ENCODE results near the gene ACTA2. TPM values are rescaled to one million over a fixed set of nuclear protein-coding genes. Genes with fewer than 3 reads are reported as not detected.
A peak's percentile ranks its signal among the peaks of the same experiment; 100 is the strongest.

The ACTA2 gene
- polyA plus RNA-seq, 1 of the 3 experiments (the other 2 are of a cell fraction) = 130 TPM

GRCh38 chr10:88934900-88935672 lies 17.5 kb downstream of the ACTA2 start:
- H3K27ac ChIP-seq (ENCODE audit: low read depth in 2 of 2, low read length in 1 of 2) = peak overlapping the region; percentile 16 to 22; a peak in 2 of 4 replicates
- TF ChIP-seq SMC3 (IDR thresholded peaks at IDR 0.05; ENCODE audit: low read depth, low read length) (peak; percentile 91), FOXM1 (IDR thresholded peaks at IDR 0.05; ENCODE audit: low read depth) (no peak), SIN3A (IDR thresholded peaks at IDR 0.05; ENCODE audit: borderline replicate concordance, low read depth, low read length) (no peak), MAX (IDR thresholded peaks at IDR 0.05; ENCODE audit: low read depth) (peak; percentile 65; the same call in 1 of the 2 replicates), NRF1 (IDR thresholded peaks at IDR 0.05; ENCODE audit: low read depth, low read length) (0 out of 2 replicates have a peak, but pooled peaks have one; percentile 13), NFIC (IDR thresholded peaks at IDR 0.05; ENCODE audit: borderline replicate concordance) (no peak), CTCF (IDR thresholded peaks at IDR 0.05) (peak; percentile 89), FOSL2 (IDR thresholded peaks at IDR 0.05; ENCODE audit: borderline replicate concordance, low read depth) (no peak), TCF12 (IDR thresholded peaks at IDR 0.05) (peak; percentile 14; the same call in 1 of the 2 replicates), RCOR1 (IDR thresholded peaks at IDR 0.05; ENCODE audit: low read length) (peak; percentile 20; the same call in 1 of the 2 replicates), RAD21 (IDR thresholded peaks at IDR 0.05; ENCODE audit: low read length) (peak; percentile 93), FOXJ3 (CRISPR knock-in tag; IDR thresholded peaks at IDR 0.05) (no peak)
- no peaks in the 10 kb centered on the region; the same call in 1 of the 2 replicates for H4K20me1 ChIP-seq (ENCODE audit: insufficient read depth)
- POLR2A ChIA-PET = no interaction called here
- CTCF ChIA-PET = interaction anchor here (0.5 to 11.1 kb wide), 63 partner anchors 11 to 590 kb away, joined by 3 to 425 read pairs (median 4); partner anchors contain the start of genes ANKRD22, CH25H, FAS and STAMBPL1
- 36% methylated on average over 17 of the region's 17 CpGs for WGBS (ENCODE audit: low lambda C conversion rate)
- H3F3A ChIP-seq (replicated peaks; ENCODE audit: insufficient read depth) = peaks cover 5% of the 10 kb centered on the region
- peaks cover 7 to 11% of the 10 kb centered on the region in 2 experiments; a peak in 2 of 4 replicates for H3K4me1 ChIP-seq (ENCODE audit: control insufficient read depth in 1 of 2, insufficient read depth in 2 of 2, low read depth in 1 of 2, low read length in 1 of 2)
- peaks cover 26 to 49% of the 10 kb centered on the region in 2 experiments for H3K36me3 ChIP-seq (replicated peaks in 1 of 2; ENCODE audit: control insufficient read depth in 1 of 2, insufficient read depth in 2 of 2, low read length in 1 of 2)
- no peaks in the 10 kb centered on the region for H3K9me3 ChIP-seq
- peak overlapping the region in 1 of 2 experiments; percentile 4; a peak in 1 of 4 replicates for H3K4me3 ChIP-seq (ENCODE audit: low read depth in 2 of 2, low read length in 1 of 2)
- H3K9me2 ChIP-seq = no peaks in the 10 kb centered on the region
- H3K4me2 ChIP-seq = no peak overlapping the region
- H3K27me3 ChIP-seq (ENCODE audit: insufficient read depth) = no peaks in the 10 kb centered on the region
- H3K79me2 ChIP-seq (ENCODE audit: insufficient read depth) = no peaks in the 10 kb centered on the region
- no peak overlapping the region for H3K9ac ChIP-seq
- DNase-seq = peak; percentile 42
- H2AFZ ChIP-seq (ENCODE audit: low read depth) = no peak overlapping the region

GRCh38 chr10:88933564-88933963 lies 19.0 kb downstream of the ACTA2 start:
- Histone ChIP-seq H2AFZ (ENCODE audit: low read depth) (no peak overlapping the region), H3K4me1 (ENCODE audit: control insufficient read depth in 1 of 2, insufficient read depth in 2 of 2, low read depth in 1 of 2, low read length in 1 of 2) (peaks cover 7 to 11% of the 10 kb centered on the region in 2 experiments; a peak in 3 of 4 replicates), H3K9me3 (no peaks in the 10 kb centered on the region), H3K4me2 (no peak overlapping the region), H4K20me1 (ENCODE audit: insufficient read depth) (no peaks in the 10 kb centered on the region; the same call in 1 of the 2 replicates), H3K4me3 (ENCODE audit: low read depth in 2 of 2, low read length in 1 of 2) (no peak overlapping the region), H3K27me3 (ENCODE audit: insufficient read depth) (no peaks in the 10 kb centered on the region), H3K36me3 (replicated peaks in 1 of 2; ENCODE audit: control insufficient read depth in 1 of 2, insufficient read depth in 2 of 2, low read length in 1 of 2) (peaks cover 26 to 36% of the 10 kb centered on the region in 2 experiments), H3K9me2 (no peaks in the 10 kb centered on the region), H3K27ac (ENCODE audit: low read depth in 2 of 2, low read length in 1 of 2) (no peak overlapping the region), H3K79me2 (ENCODE audit: insufficient read depth) (no peaks in the 10 kb centered on the region), H3F3A (replicated peaks; ENCODE audit: insufficient read depth) (peaks cover 5% of the 10 kb centered on the region), H3K9ac (no peak overlapping the region)
- ChIA-PET POLR2A (interaction anchor here (1.4 to 1.5 kb wide), 2 partner anchors 53 to 98 kb away, joined by 7 to 9 read pairs; partner anchors contain the start of gene STAMBPL1), CTCF (interaction anchor here (0.6 to 11.1 kb wide), 36 partner anchors 8 to 369 kb away, joined by 3 to 425 read pairs (median 15); partner anchors contain the start of genes ANKRD22, CH25H, FAS and STAMBPL1)
- no peak for DNase-seq
- WGBS (ENCODE audit: low lambda C conversion rate) = 69% methylated on average over 2 of the region's 2 CpGs
- TF ChIP-seq GATA2 (CRISPR knock-in tag; IDR thresholded peaks at IDR 0.05) = no peak
- TF ChIP-seq RFX5 (IDR thresholded peaks at IDR 0.05; ENCODE audit: low read length) = no peak
- TF ChIP-seq EZH2phosphoT487 (IDR thresholded peaks at IDR 0.05; ENCODE audit: borderline replicate concordance, low read depth) = no peak
- TF ChIP-seq IRF3 (IDR thresholded peaks at IDR 0.05; ENCODE audit: low read depth, low read length) = no peak
- no peak for TF ChIP-seq RXRA (IDR thresholded peaks at IDR 0.05; ENCODE audit: borderline replicate concordance, low read depth)
- no peak for TF ChIP-seq JUND (IDR thresholded peaks at IDR 0.05)
- no peak for TF ChIP-seq ZBTB33 (IDR thresholded peaks at IDR 0.05; ENCODE audit: borderline replicate concordance, low read depth)

Data from SK-N-SH (cell line).